Measurements from ENCODE around the gene VWA5A.

VWA5A gene

GRCh38 chr11:124172101-124172500 is 56.9 kb downstream of the VWA5A start:
- no peak for DNase-seq

GRCh38 chr11:124172599-124172998 is 57.3 kb downstream of the VWA5A start:
- DNase-seq: no peak

- no peak for DNase-seq
These were observed 58.8 kb downstream of the VWA5A start for GRCh38 chr11:124174001-124174583.

- no peak for DNase-seq
These were observed 61.9 kb downstream of the VWA5A start for GRCh38 chr11:124176925-124177715.

GRCh38 chr11:124179310-124179709 is 64.1 kb downstream of the VWA5A start:
- no peak for DNase-seq

- DNase-seq: no peak
These were observed 67.8 kb downstream of the VWA5A start, which contains the start of gene OR10D3 for GRCh38 chr11:124183068-124183467. Gene OR10D3, plus strand, starts transcription at chr11:124183345. Its CDS starts 1,925 bp downstream, at chr11:124185270.

GRCh38 chr11:124190298-124191139 is 75.3 kb downstream of the VWA5A start:
- no peak for DNase-seq

GRCh38 chr11:124193221-124194010 is 78.2 kb downstream of the VWA5A start:
- no peak for DNase-seq

- no peak for DNase-seq
These were observed 79.3 kb downstream of the VWA5A start for GRCh38 chr11:124194293-124195188.

GRCh38 chr11:124195189-124195734 is 80.0 kb downstream of the VWA5A start:
- peak in 1 of 4 experiments; percentile 4 for DNase-seq

All from activated naive CD4-positive, alpha-beta T cell (primary cell).